Astrocyte (in vitro differentiated cells and primary cell): ENCODE measurements around the gene TELO2. TPM values are rescaled to one million over a fixed set of nuclear protein-coding genes. Genes with fewer than 3 reads are reported as not detected.

Source experiments
- DNase-seq: peaks from one replicate; pipeline ENCODE4 v3.0.0-alpha.2; 2010; ENCODE audit warnings: low read depth
- FAIRE-seq: peaks from 2 replicates; lab custom pipeline; 2011; peaks lifted over from hg19 to GRCh38; lab: Jason Lieb, UNC
- H2AFZ ChIP-seq: 2 replicates; pipeline ENCODE4 v1.6.0; 2012; ENCODE audit warnings: low read depth, low read length, inconsistent platforms
- H3K27ac ChIP-seq: 2 replicates; pipeline ENCODE4 v1.5.1; 2011; ENCODE audit warnings: low read depth, low read length, inconsistent platforms
- H3K27me3 ChIP-seq: 2 replicates; pipeline ENCODE4 v1.6.0; 2011; ENCODE audit warnings: low read length, inconsistent platforms; ENCODE audit not compliant: insufficient read depth
- H3K36me3 ChIP-seq: 2 replicates; pipeline ENCODE4 v1.5.1; 2011; ENCODE audit warnings: low read length, inconsistent platforms; ENCODE audit not compliant: insufficient read depth
- H3K4me1 ChIP-seq: 2 replicates; pipeline ENCODE4 v1.5.1; 2011; ENCODE audit warnings: low read length, inconsistent platforms; ENCODE audit not compliant: insufficient read depth
- H3K4me2 ChIP-seq: 2 replicates; pipeline ENCODE4 v1.6.0; 2012; ENCODE audit warnings: low read length, inconsistent platforms
- H3K4me3 ChIP-seq: 2 replicates; pipeline ENCODE4 v1.5.1; 2011; ENCODE audit warnings: low read depth, mild to moderate bottlenecking, low read length, inconsistent platforms; ENCODE audit not compliant: insufficient read depth
- H3K79me2 ChIP-seq: 2 replicates; pipeline ENCODE4 v1.6.0; 2012; ENCODE audit warnings: mild to moderate bottlenecking, low read length, inconsistent platforms; ENCODE audit not compliant: insufficient read depth
- H3K9ac ChIP-seq: 2 replicates; pipeline ENCODE4 v1.6.0; 2012; ENCODE audit warnings: mild to moderate bottlenecking, low read length, inconsistent platforms
- H3K9me3 ChIP-seq: 2 replicates; pipeline ENCODE4 v1.5.1; 2012; ENCODE audit warnings: low read depth, mild to moderate bottlenecking, low read length, inconsistent platforms; ENCODE audit not compliant: insufficient read depth
- H4K20me1 ChIP-seq: 2 replicates; pipeline ENCODE4 v1.6.0; 2012; ENCODE audit warnings: low read length, inconsistent platforms; ENCODE audit not compliant: insufficient read depth
- H3K27ac Mint-ChIP-seq: one replicate; pipeline ENCODE4 v1.8.0; 2021; ENCODE audit warnings: mild to moderate bottlenecking, mixed read lengths; ENCODE audit not compliant: unreplicated experiment
- H3K27me3 Mint-ChIP-seq: one replicate; pipeline ENCODE4 v1.8.0; 2021; ENCODE audit warnings: low read depth, mixed read lengths; ENCODE audit not compliant: unreplicated experiment
- H3K36me3 Mint-ChIP-seq: one replicate; pipeline ENCODE4 v1.8.0; 2021; ENCODE audit warnings: low read depth, mixed read lengths; ENCODE audit not compliant: unreplicated experiment
- H3K4me1 Mint-ChIP-seq: one replicate; pipeline ENCODE4 v1.8.0; 2021; ENCODE audit warnings: low read depth, mixed read lengths; ENCODE audit not compliant: unreplicated experiment
- H3K4me3 Mint-ChIP-seq: one replicate; pipeline ENCODE4 v1.8.0; 2021; ENCODE audit warnings: mild to moderate bottlenecking, moderate library complexity, mixed read lengths; ENCODE audit not compliant: unreplicated experiment
- H3K9me3 Mint-ChIP-seq: one replicate; pipeline ENCODE4 v1.8.0; 2021; ENCODE audit warnings: mild to moderate bottlenecking, mixed read lengths; ENCODE audit not compliant: unreplicated experiment
- EZH2 ChIP-seq: IDR thresholded peaks from 2 replicates; pipeline ENCODE4 v1.6.1; 2012; ENCODE audit warnings: mild to moderate bottlenecking, low read length, inconsistent platforms; ENCODE audit not compliant: insufficient read depth
- total RNA-seq: library from RNA; stranded (reverse); gene quantifications from 2 replicates; pipeline ENCODE4 v1.2.1, GENCODE V29; 2021
- TF ChIP-seq, protein P1 (sequence below): IDR thresholded peaks from 2 replicates; pipeline ENCODE4 v1.5.1; 2011; ENCODE audit warnings: low read depth, mild to moderate bottlenecking, inconsistent platforms, low read length, moderate library complexity; ENCODE audit not compliant: insufficient read depth

TELO2 gene
- total RNA-seq, 1 donor from 2014 or later, result 21.1 TPM

DNA sequence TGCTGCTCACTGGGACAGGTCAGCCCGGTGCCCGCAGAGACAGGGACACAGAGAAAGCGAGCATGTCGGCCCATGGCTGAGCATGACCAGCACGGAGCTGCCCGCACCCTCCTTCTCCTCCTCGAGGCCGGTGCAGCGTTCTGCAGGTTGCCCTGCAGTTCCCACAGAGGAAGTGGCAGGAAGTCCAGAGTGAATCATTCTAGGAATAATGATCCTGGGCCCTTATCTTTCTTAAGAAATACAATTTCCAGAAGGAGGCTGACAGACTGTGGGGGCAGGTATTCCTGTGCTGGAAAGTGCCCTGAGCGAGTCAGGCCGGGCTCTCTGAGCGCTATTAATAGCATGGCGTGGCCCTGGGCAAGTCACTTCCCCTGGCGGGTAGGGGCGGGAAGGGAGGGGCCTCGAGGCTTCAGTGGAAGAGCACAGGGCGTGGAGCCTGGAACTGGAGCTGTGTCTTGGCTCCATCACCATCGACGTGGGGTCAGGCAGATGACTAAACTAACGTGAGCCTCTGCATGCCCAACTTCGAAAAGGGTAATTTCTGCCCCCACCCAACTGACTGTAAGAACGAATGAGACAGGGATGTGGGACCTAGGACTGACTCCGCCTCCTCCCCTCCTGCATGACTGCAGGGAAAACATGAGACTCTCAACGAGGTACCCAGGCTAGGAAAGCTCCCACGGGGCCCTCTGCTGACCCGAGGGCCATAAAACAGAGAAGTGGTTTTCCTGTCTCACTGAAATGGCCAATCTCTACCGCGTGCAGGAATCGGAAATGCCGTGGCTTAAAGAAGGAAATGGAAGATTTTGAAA lies 50.1 kb downstream of the TELO2 start:
- Mint-ChIP-seq H3K27ac (peak overlapping the region; percentile 75), H3K4me3 (no peak overlapping the region), H3K36me3 (peaks cover 6% of the 10 kb centered on the region), H3K9me3 (no peaks in the 10 kb centered on the region), H3K27me3 (peaks cover 5% of the 10 kb centered on the region), H3K4me1 (peaks cover 10% of the 10 kb centered on the region)
- Histone ChIP-seq H4K20me1 (no peaks in the 10 kb centered on the region), H3K9me3 (no peaks in the 10 kb centered on the region), H3K27me3 (no peaks in the 10 kb centered on the region), H3K4me3 (no peak overlapping the region), H3K79me2 (no peaks in the 10 kb centered on the region), H3K36me3 (no peaks in the 10 kb centered on the region), H3K9ac (no peak overlapping the region), H2AFZ (peak overlapping the region; percentile 8), H3K27ac (peak overlapping the region; percentile 36), H3K4me1 (peaks cover 13% of the 10 kb centered on the region), H3K4me2 (peak overlapping the region; percentile 64)
- FAIRE-seq (no peak), DNase-seq (peak; percentile 81)
- TF ChIP-seq, protein P1, sequence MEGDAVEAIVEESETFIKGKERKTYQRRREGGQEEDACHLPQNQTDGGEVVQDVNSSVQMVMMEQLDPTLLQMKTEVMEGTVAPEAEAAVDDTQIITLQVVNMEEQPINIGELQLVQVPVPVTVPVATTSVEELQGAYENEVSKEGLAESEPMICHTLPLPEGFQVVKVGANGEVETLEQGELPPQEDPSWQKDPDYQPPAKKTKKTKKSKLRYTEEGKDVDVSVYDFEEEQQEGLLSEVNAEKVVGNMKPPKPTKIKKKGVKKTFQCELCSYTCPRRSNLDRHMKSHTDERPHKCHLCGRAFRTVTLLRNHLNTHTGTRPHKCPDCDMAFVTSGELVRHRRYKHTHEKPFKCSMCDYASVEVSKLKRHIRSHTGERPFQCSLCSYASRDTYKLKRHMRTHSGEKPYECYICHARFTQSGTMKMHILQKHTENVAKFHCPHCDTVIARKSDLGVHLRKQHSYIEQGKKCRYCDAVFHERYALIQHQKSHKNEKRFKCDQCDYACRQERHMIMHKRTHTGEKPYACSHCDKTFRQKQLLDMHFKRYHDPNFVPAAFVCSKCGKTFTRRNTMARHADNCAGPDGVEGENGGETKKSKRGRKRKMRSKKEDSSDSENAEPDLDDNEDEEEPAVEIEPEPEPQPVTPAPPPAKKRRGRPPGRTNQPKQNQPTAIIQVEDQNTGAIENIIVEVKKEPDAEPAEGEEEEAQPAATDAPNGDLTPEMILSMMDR, result no peak
- no peak for TF ChIP-seq EZH2

DNA sequence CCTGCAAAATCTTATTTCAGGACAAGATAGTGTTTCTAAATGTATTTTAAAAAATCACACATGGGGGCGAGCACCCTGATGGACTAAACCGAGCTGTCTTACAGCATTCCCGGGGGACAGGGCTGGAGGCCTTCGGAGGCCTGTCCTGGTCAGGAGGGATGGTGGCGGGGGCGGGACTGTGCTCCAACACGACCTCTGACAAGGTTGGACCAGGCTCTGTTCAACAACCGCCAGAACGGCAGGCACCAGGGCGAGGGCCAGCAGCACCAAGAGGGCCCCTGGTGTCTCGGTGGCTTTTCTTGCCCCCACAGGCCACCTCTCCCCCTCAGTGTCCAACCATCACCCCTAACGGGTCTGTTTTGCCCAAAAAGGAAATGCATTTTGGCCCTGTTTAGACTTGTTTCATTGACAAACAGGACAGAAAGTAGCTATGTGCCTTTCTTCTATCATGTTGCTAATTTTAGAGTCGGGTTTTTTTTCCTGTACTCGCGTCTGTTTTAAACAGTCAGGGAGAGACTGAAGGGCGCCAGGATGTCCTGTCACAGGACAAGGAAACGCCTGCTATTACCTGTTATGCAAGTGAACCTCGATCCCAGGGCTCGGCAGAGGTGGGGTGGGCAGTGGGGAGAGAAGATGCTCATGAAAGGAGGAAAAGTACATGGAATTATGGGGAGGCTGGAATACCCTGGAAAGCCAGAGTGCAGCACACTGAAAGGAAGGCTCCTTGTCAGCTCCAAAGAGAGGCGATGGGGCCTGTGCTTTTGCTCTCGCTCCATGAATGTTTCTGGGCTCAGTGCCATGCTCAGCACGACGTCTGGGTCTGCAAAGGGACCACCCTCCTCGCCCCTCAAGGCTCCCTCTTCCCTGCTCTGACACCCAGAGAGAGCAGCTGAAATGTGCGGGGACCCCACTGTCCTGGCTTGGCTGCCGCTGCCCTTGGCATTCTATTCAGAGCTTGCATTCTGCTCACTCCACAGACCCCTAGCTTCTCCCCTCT lies 52.2 kb downstream of the TELO2 start:
- no peak for FAIRE-seq
- no peak overlapping the region for H3K27ac Mint-ChIP-seq

More for the DNA sequence above, 52.2 kb downstream of the TELO2 start:
- peaks cover 17% of the 10 kb centered on the region for H3K4me1 ChIP-seq
- H3K4me2 ChIP-seq, result no peak overlapping the region
- H3K79me2 ChIP-seq, result no peaks in the 10 kb centered on the region
- H3K4me3 Mint-ChIP-seq, result no peak overlapping the region
- TF ChIP-seq, protein P1, result no peak
- no peak for TF ChIP-seq EZH2
- DNase-seq, result no peak
- H3K36me3 Mint-ChIP-seq, result peaks cover 12% of the 10 kb centered on the region
- H3K9ac ChIP-seq, result no peak overlapping the region
- H2AFZ ChIP-seq, result no peak overlapping the region
- peaks cover 12% of the 10 kb centered on the region for H3K4me1 Mint-ChIP-seq
- no peaks in the 10 kb centered on the region for H3K27me3 ChIP-seq
- H3K27ac ChIP-seq, result no peak overlapping the region
- H3K9me3 ChIP-seq, result no peaks in the 10 kb centered on the region
- H3K36me3 ChIP-seq, result no peaks in the 10 kb centered on the region
- peaks cover 2% of the 10 kb centered on the region for H4K20me1 ChIP-seq
- peaks cover 5% of the 10 kb centered on the region for H3K27me3 Mint-ChIP-seq
- no peaks in the 10 kb centered on the region for H3K9me3 Mint-ChIP-seq
- H3K4me3 ChIP-seq, result no peak overlapping the region
